PC-3 (cell line): ENCODE measurements around the gene ARMCX4.
"Not testable (repeated sequence)": the region's sequence is repeated elsewhere in the genome, so short reads cannot be mapped to it uniquely, and the experiment has no call there.

ENCODE experiments used
- CTCF ChIP-seq: fragments of 300-600 bp; sonication (generic); conservative IDR thresholded peaks from 2 replicates; pipeline ENCODE4 v1.5.1; 2017; ENCODE audit warnings: antibody characterized with exemption, low read depth, mild to moderate bottlenecking, low read length
- EZH2 ChIP-seq: fragments of 300-600 bp; sonication (generic); IDR thresholded peaks from one replicate; pipeline ENCODE4 v1.6.1; 2017; ENCODE audit warnings: antibody characterized with exemption, mild to moderate bottlenecking, low read length; ENCODE audit not compliant: unreplicated experiment

- TF ChIP-seq CTCF, EZH2: not testable (repeated sequence)
Measured at GRCh38 chrX:101502929-101503328, 17.7 kb downstream of the ARMCX4 start.
